ENCODE data around the gene CEND1.

CEND1 gene

GRCh38 chr11:760236-760635 is 29.7 kb downstream of the CEND1 start:
- no peak for TF ChIP-seq FOXP2 (optimal IDR thresholded peaks at IDR 0.05; ENCODE audit: borderline replicate concordance, extremely low read depth, extremely low read length, insufficient read depth)
- TF ChIP-seq SIN3A (IDR thresholded peaks at IDR 0.05; ENCODE audit: borderline replicate concordance, insufficient read depth, low read length), result no peak
- TF ChIP-seq POLR2AphosphoS5 (IDR thresholded peaks at IDR 0.05; ENCODE audit: low read depth, low read length), result no peak
- TF ChIP-seq REST (IDR thresholded peaks at IDR 0.05; ENCODE audit: insufficient read depth in 1 of 2, low read depth in 2 of 2, low read length in 2 of 2), result no peak
- TF ChIP-seq TAF1 (IDR thresholded peaks at IDR 0.05; ENCODE audit: borderline replicate concordance, insufficient read depth, low read length), result no peak

- no peak for TF ChIP-seq SIN3A (IDR thresholded peaks at IDR 0.05; ENCODE audit: borderline replicate concordance, insufficient read depth, low read length)
- no peak for TF ChIP-seq POLR2AphosphoS5 (IDR thresholded peaks at IDR 0.05; ENCODE audit: low read depth, low read length)
- no peak for TF ChIP-seq TAF1 (IDR thresholded peaks at IDR 0.05; ENCODE audit: borderline replicate concordance, insufficient read depth, low read length)
- no peak for TF ChIP-seq FOXP2 (optimal IDR thresholded peaks at IDR 0.05; ENCODE audit: borderline replicate concordance, extremely low read depth, extremely low read length, insufficient read depth)
- TF ChIP-seq REST (IDR thresholded peaks at IDR 0.05; ENCODE audit: insufficient read depth in 1 of 2, low read depth in 2 of 2, low read length in 2 of 2), result no peak
Observed at GRCh38 chr11:749731-750130, 40.2 kb downstream of the CEND1 start.

- TF ChIP-seq FOXP2 (optimal IDR thresholded peaks at IDR 0.05; ENCODE audit: borderline replicate concordance, extremely low read depth, extremely low read length, insufficient read depth) (no peak), REST (IDR thresholded peaks at IDR 0.05; ENCODE audit: insufficient read depth in 1 of 2, low read depth in 2 of 2, low read length in 2 of 2) (peak in 1 of 2 experiments; percentile 59; a peak in 1 of 4 replicates)
Observed at GRCh38 chr11:748007-748359, 41.9 kb downstream of the CEND1 start.

- TF ChIP-seq REST (IDR thresholded peaks at IDR 0.05; ENCODE audit: insufficient read depth in 1 of 2, low read depth in 2 of 2, low read length in 2 of 2) (no peak), SIN3A (IDR thresholded peaks at IDR 0.05; ENCODE audit: borderline replicate concordance, insufficient read depth, low read length) (no peak), FOXP2 (optimal IDR thresholded peaks at IDR 0.05; ENCODE audit: borderline replicate concordance, extremely low read depth, extremely low read length, insufficient read depth) (peak; percentile 41), POLR2AphosphoS5 (IDR thresholded peaks at IDR 0.05; ENCODE audit: low read depth, low read length) (peak; percentile 76), TAF1 (IDR thresholded peaks at IDR 0.05; ENCODE audit: borderline replicate concordance, insufficient read depth, low read length) (0 out of 2 replicates have a peak, but pooled peaks have one; percentile 59)
Observed at GRCh38 chr11:747158-748006, 42.5 kb downstream of the CEND1 start, which contains the start of gene TALDO1. Gene TALDO1, plus strand, starts transcription at chr11:747464. Its CDS starts 18 bp downstream, at chr11:747482.

Measured in PFSK-1 (cell line).